ENCODE measurements around the gene IFNL2. TPM values are rescaled to one million over a fixed set of nuclear protein-coding genes. Genes with fewer than 3 reads are reported as not detected.
"Not testable (repeated sequence)": the region's sequence is repeated elsewhere in the genome, so short reads cannot be mapped to it uniquely, and the experiment has no call there.

The IFNL2 gene
- total and polyA plus RNA-seq, 2 donors (not counting 3 experiments of a cell fraction or from before 2014, with no cell fraction given): not detected

DNA sequence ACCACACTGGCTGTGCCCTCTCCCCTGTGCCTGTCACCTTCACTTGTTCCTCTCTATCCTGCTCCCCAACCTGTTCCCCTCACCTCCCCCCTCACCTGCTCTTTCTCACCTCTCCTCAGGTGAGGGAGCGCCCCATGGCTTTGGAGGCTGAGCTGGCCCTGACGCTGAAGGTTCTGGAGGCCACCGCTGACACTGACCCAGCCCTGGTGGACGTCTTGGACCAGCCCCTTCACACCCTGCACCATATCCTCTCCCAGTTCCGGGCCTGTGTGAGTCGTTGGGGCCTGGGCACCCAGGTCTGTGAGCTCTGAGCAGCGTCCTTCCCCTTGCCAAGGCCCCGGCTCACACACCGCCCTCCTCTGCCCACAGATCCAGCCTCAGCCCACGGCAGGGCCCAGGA lies 1.2 kb downstream of the IFNL2 start:
- DNase-seq (ENCODE audit: low read depth, low spot score); H3K36me3 ChIP-seq (ENCODE audit: control insufficient read depth in 2 of 2, extremely low read depth in 1 of 2, insufficient read depth in 2 of 2, low read length in 2 of 2); H3K4me2 ChIP-seq (ENCODE audit: insufficient read depth, low read length); BruUV-seq (replicated peaks); intact Hi-C loops (cut with micrococcal nuclease); H3K9me3 ChIP-seq (replicated peaks; ENCODE audit: control insufficient read depth, insufficient read depth, low read length); H3K4me3 ChIP-seq (replicated peaks in 1 of 3; ENCODE audit: insufficient read depth in 1 of 3, low read depth in 1 of 3, low read length in 3 of 3); H4K20me1 ChIP-seq (replicated peaks; ENCODE audit: control insufficient read depth, extremely low read depth, insufficient read depth, low read length); H3K27ac ChIP-seq (ENCODE audit: insufficient read depth, low read depth, low read length); H2AFZ ChIP-seq (ENCODE audit: low read depth, low read length); H3K9me1 ChIP-seq (replicated peaks; ENCODE audit: control insufficient read depth, extremely low read depth, insufficient read depth, low read length); H3K9ac ChIP-seq (replicated peaks; ENCODE audit: extremely low read depth, insufficient read depth, low read length); CTCF ChIA-PET; H3K79me2 ChIP-seq (ENCODE audit: control insufficient read depth, insufficient read depth, low read length); POLR2A ChIA-PET; FAIRE-seq; dilution Hi-C loops (cut with MboI; ENCODE audit: extremely low pct_ligation_motif_present, low sequenced_read_pairs); H3K4me1 ChIP-seq (ENCODE audit: control insufficient read depth, extremely low read depth, insufficient read depth, low read length): not testable (repeated sequence)
- H3K27me3 ChIP-seq (ENCODE audit: control insufficient read depth in 2 of 2, insufficient read depth in 2 of 2, low read length in 2 of 2): peaks cover 15 to 17% of the 10 kb centered on the region in 2 experiments

DNA sequence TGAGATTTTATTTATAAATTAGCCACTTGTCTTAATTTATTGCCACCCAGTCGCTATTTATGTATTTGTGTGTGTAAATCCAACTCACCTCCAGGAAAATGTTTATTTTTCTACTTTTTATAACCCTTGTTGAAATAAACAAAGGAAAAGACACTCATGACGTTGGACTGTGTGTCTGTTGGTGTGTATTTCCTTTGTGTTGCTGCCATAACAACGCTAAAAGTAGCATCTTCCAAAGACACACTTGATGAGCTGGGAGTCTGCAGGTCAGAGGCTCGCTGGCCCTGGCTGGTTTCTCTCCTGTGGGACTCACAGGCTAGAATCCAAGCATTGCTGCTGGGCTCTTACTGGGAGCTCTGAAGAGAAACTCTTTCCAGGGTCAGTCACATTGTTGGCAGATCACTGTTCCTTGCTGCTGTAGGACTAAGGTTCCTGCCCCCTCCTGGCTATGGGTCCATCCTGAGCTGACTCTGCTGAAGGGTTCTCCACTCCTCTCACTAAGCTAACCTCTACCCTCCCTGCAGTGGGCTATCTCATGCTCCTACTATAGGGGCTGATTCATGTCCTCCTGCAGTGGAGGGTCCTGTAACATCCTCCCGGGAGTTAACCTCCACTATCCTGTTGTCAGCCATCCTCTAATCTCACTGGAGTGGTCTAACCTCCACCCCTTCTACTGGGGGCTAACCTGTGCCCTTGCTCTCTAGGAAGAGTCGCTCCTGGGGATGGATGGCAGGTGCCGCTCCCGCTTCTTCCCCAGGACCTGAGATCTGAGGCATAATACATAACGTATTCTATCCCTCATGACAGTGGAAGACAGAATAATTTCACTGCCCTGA lies 2.1 kb downstream of the IFNL2 start:
- H3K9ac ChIP-seq (replicated peaks; ENCODE audit: extremely low read depth, insufficient read depth, low read length): no peak overlapping the region
- H3K4me2 ChIP-seq (ENCODE audit: insufficient read depth, low read length): no peak overlapping the region
- no peaks in the 10 kb centered on the region for H3K9me3 ChIP-seq (replicated peaks; ENCODE audit: control insufficient read depth, insufficient read depth, low read length)
- no peaks in the 10 kb centered on the region for H4K20me1 ChIP-seq (replicated peaks; ENCODE audit: control insufficient read depth, extremely low read depth, insufficient read depth, low read length)
- dilution Hi-C loops (cut with MboI; ENCODE audit: extremely low pct_ligation_motif_present, low sequenced_read_pairs) (no loop called here), intact Hi-C loops (cut with micrococcal nuclease) (no loop called here)
- no peaks in the 10 kb centered on the region for H3K79me2 ChIP-seq (ENCODE audit: control insufficient read depth, insufficient read depth, low read length)
- no peaks in the 10 kb centered on the region for H3K4me1 ChIP-seq (ENCODE audit: control insufficient read depth, extremely low read depth, insufficient read depth, low read length)
- peaks cover 6 to 9% of the 10 kb centered on the region in 2 experiments for H3K27me3 ChIP-seq (ENCODE audit: control insufficient read depth in 2 of 2, insufficient read depth in 2 of 2, low read length in 2 of 2)
- no peak overlapping the region for H2AFZ ChIP-seq (ENCODE audit: low read depth, low read length)
- TF ChIP-seq EZH2 (IDR thresholded peaks at IDR 0.05; ENCODE audit: borderline replicate concordance, low read depth, low read length, severe bottlenecking) (no peak), MYC (IDR thresholded peaks at IDR 0.05; ENCODE audit: low read depth, low read length) (no peak), JUN (IDR thresholded peaks at IDR 0.05; ENCODE audit: borderline replicate concordance, insufficient read depth, insufficient read length, low read depth) (no peak), POLR2A (IDR thresholded peaks at IDR 0.05; ENCODE audit: low read depth, low read length) (no peak), GATA2 (IDR thresholded peaks at IDR 0.05; ENCODE audit: insufficient read depth, insufficient read length, low read depth, low read length) (no peak), FOS (IDR thresholded peaks at IDR 0.05; ENCODE audit: borderline replicate concordance, insufficient read depth, low read length) (no peak), POLR2AphosphoS5 (IDR thresholded peaks at IDR 0.05; ENCODE audit: insufficient read depth, low read depth, low read length) (no peak)
- no peak for DNase-seq (ENCODE audit: low read depth, low spot score)
- H3K36me3 ChIP-seq (ENCODE audit: control insufficient read depth in 2 of 2, extremely low read depth in 1 of 2, insufficient read depth in 2 of 2, low read length in 2 of 2): no peaks in the 10 kb centered on the region
- H3K27ac ChIP-seq (ENCODE audit: insufficient read depth, low read depth, low read length): no peak overlapping the region
- BruUV-seq (replicated peaks): no TSS peak
- ChIA-PET POLR2A (no interaction called here), CTCF (interaction anchor here (1.0 kb wide), 1 partner anchor 9 kb away, joined by 3 read pairs; no protein-coding TSS in a partner anchor)
- no peak for FAIRE-seq
- H3K4me3 ChIP-seq (replicated peaks in 1 of 3; ENCODE audit: insufficient read depth in 1 of 3, low read depth in 1 of 3, low read length in 3 of 3): no peak overlapping the region
- H3K9me1 ChIP-seq (replicated peaks; ENCODE audit: control insufficient read depth, extremely low read depth, insufficient read depth, low read length): no peaks in the 10 kb centered on the region

DNA sequence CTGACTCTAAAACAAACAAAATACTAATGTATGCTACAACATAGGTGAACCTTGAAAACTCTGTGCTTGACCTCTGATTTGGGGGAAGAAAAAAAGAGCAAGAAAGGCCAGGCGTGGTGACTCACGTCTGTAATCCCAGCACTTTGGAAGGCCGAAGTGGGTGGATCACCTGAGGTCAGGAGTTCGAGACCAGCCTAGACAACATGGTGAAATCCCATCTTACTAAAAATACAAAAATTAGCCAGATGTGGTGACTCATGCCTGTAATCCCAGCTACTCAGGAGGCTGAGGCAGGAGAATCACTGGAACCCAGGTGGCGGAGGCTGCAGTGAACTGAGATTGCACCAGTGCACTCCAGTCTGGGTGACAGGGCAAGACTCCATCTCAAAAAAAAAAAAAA lies 5.7 kb downstream of the IFNL2 start:
- H4K20me1 ChIP-seq (replicated peaks; ENCODE audit: control insufficient read depth, extremely low read depth, insufficient read depth, low read length); H3K4me2 ChIP-seq (ENCODE audit: insufficient read depth, low read length); BruUV-seq (replicated peaks); H3K27ac ChIP-seq (ENCODE audit: insufficient read depth, low read depth, low read length); H3K9ac ChIP-seq (replicated peaks; ENCODE audit: extremely low read depth, insufficient read depth, low read length); H3K9me3 ChIP-seq (replicated peaks; ENCODE audit: control insufficient read depth, insufficient read depth, low read length); H3K4me1 ChIP-seq (ENCODE audit: control insufficient read depth, extremely low read depth, insufficient read depth, low read length); H3K4me3 ChIP-seq (replicated peaks in 1 of 3; ENCODE audit: insufficient read depth in 1 of 3, low read depth in 1 of 3, low read length in 3 of 3); POLR2A ChIA-PET; H2AFZ ChIP-seq (ENCODE audit: low read depth, low read length); dilution Hi-C loops (cut with MboI; ENCODE audit: extremely low pct_ligation_motif_present, low sequenced_read_pairs); H3K79me2 ChIP-seq (ENCODE audit: control insufficient read depth, insufficient read depth, low read length); H3K36me3 ChIP-seq (ENCODE audit: control insufficient read depth in 2 of 2, extremely low read depth in 1 of 2, insufficient read depth in 2 of 2, low read length in 2 of 2); intact Hi-C loops (cut with micrococcal nuclease); DNase-seq (ENCODE audit: low read depth, low spot score); H3K9me1 ChIP-seq (replicated peaks; ENCODE audit: control insufficient read depth, extremely low read depth, insufficient read depth, low read length); FAIRE-seq; H3K27me3 ChIP-seq (ENCODE audit: control insufficient read depth in 2 of 2, insufficient read depth in 2 of 2, low read length in 2 of 2): not testable (repeated sequence)
- CTCF ChIA-PET: interaction anchor here (1.4 kb wide), 1 partner anchor 152 kb away, joined by 3 read pairs; no protein-coding TSS in a partner anchor

Measured in endothelial cell of umbilical vein (primary cell).